GM19455 (cell line): ENCODE measurements around the gene MRPL40.
A peak's percentile ranks its signal among the peaks of the same experiment; 100 is the strongest.

Experiments
- ATAC-seq: cut with Tn5 transposase; IDR thresholded peaks from one replicate; pipeline ENCODE4 v1.9.1; 2021; ENCODE audit not compliant: unreplicated experiment

Gene MRPL40

DNA sequence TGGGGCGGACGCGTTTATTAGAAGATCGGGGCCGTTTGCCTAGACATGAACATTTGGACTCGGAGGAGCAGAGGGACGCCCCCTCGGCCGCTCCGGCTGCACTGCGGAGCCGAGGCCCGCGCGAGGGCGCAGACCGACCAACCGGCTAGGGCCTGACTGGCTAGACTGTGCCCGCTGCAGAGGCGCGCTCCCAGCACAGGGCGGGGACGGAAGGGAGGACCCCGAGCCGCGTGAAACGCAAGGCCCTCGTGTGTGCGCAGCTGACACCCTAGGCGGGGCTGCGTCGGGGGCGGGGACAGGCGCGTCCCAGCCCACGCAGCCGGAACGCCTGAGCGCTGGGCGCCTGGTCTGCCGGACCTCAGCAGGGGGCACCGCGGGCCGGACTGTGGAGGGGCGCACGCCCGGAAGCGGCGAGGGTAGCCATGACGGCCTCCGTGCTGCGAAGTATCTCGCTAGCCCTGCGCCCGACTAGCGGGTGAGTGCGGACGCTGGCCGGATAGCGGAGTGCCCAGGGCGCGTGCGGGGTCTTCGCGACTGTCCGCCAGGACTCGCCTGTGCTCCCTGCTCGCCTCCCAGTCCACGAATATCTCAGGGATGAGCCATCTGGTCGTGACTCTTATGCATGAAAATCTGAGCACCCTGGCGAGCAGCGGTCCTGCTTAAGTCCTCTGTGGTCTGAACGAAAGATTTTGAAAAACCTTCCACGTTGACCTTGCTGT, at the start of gene MRPL40:
MRPL40 (plus strand) TSS at position 413 of the 719 bp plus-strand sequence; CDS start at position 423, 10 bp downstream.
- ATAC-seq: peak; percentile 75

DNA sequence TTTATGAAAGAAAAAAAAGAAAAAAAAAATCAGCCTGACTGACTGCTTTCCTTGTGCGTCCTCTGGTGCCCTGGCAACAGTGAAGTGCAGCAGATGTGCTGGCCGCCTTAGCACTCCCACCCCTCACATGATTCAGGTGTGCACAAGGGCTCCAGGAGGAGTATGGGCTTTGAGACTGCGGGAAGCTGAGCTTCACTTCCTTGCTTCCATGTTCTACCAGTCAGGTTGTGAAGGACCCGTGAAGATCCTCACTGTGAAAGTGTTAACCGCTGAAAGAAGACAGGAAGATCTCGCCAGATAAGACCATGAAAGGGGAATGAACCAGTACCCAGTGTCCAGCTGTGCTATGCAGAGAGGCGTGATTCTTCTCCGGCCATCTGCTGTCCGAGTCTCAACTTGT, 49.1 kb upstream of the MRPL40 start:
- ATAC-seq: no peak

DNA sequence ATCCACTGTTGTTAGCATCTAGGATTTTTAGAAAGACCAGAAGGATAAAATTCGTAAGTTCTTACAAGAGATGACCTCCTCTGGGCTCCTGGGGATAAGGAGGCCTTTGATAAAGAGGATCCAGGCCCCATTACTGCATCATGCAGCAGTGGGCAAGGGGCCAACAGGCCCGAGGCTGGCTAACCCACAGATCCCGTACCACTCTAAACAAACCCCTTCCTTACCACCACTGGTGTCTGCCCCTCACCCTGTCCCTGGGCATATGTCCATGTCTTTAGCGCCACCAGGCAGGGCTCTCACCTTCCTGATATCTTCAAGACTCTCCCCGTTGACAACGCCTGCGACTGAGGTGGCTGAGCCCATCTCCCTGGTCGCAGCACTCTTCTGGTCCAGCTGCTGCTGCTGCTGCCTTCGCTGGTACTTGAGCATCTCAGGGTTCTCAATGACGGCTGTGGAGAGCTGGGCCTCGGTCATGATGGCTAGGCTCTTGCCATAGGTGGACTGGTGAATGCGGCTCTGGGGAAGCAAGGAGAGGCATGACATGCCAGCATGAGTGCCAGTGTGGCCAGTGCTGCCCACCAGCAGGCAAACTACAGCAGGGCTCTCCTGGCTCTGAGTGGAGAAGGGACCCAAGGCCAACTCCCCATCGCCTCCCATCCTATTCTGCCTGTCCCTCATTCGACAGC, 47.0 kb upstream of the MRPL40 start:
- no peak for ATAC-seq

DNA sequence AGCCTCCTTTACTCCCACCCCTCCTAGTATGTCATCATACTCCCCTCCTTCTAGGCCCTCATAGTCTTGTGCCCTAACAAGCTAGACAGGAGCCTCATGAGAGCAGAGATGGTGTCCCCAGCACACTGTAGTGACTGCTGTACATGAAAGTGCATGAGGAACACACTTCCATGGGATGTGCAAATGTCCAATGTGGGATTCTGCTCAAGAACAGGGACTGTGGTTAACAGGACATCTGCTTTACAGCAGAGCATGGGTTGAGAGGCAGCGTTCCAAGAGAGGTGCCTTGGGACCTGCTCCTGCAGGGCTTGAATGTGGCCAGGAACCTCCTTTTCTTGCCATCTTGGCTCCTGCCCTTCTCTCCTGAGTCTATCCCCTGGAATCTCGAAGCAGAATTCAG, 46.1 kb upstream of the MRPL40 start:
- ATAC-seq: no peak

DNA sequence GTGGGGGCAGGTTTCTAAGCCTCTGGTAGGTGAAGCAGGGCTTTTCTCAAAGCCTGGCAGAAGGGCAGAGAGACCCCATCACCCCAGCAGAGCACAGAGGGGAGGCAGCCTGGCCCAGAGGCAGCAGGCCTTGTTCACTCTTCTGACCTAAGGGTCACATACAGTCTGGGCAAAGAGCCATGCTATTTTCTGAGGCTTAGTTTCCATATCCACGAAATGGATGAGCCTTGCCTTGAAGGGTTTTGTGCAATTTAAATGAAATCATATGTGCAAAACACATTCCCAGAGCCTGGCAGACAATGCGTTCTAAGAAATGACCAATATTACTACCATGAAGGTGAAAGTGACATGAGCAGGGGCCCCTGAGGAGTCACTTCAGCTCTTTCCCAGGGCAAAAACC, 45.3 kb upstream of the MRPL40 start:
- ATAC-seq: no peak

- no peak for ATAC-seq
Observed at GRCh38 chr22:19387575-19387974, 44.8 kb upstream of the MRPL40 start.

- no peak for ATAC-seq
Observed at GRCh38 chr22:19393704-19394103, 38.6 kb upstream of the MRPL40 start.

- no peak for ATAC-seq
Observed at GRCh38 chr22:19394274-19395050, 37.9 kb upstream of the MRPL40 start.

GRCh38 chr22:19395276-19395675, 37.1 kb upstream of the MRPL40 start:
- no peak for ATAC-seq

DNA sequence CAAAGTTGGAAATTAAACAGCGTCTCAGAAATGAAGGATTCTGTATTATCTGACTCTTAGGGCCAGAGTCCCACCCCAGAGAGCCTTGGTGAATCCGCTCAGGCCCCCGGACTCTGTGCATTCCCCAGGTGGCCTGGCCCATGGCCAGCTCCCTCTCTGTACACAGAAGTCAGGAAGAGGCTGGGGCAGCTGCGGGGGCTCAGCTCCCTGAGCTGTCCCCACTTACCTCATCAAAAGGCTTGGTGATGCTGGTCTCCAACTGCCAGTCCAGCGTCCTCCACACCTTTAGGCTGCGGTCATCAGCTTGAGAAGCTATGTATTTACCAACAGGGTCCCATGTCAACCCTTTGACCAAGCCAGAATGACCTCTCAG, 35.8 kb upstream of the MRPL40 start:
- no peak for ATAC-seq

DNA sequence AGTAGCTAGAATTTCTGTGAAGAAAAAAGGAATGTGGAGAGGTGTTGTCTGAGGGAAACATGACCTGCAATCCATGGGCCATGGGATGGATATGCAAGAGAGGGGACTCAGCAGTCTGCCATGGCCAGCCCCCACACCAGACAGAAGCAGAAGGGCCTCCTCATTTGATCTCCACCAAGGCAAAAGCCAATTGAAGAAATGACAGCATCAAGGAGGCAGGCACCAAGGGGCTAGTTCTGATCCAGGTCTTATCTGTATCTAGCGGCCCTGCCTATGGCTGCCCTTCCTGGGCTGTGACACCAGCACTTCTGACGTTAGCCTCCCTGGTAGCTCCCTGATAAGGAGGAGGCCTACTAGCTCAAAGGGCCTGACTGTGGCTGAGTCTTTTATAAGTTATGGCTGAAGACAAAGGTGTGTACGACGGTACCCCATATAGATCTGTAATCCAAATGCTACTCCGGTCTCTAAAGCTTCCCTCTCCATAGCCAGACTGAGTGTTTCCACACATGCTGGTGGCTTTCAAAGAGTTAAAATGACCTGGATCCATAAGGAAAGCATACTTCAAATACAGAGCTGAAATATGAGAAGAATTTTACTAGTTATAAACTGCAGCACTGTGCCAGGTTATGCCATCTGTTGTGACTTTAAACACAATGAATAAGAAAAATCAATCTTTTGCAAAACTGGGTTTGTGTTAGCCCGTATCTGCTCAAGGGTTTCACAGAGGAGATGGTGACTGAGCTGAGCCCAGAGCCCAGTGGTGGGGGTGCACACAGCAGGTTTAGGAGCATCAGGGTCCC, 35.2 kb upstream of the MRPL40 start:
- no peak for ATAC-seq

- no peak for ATAC-seq
Observed at GRCh38 chr22:19397734-19398104, 34.6 kb upstream of the MRPL40 start.

DNA sequence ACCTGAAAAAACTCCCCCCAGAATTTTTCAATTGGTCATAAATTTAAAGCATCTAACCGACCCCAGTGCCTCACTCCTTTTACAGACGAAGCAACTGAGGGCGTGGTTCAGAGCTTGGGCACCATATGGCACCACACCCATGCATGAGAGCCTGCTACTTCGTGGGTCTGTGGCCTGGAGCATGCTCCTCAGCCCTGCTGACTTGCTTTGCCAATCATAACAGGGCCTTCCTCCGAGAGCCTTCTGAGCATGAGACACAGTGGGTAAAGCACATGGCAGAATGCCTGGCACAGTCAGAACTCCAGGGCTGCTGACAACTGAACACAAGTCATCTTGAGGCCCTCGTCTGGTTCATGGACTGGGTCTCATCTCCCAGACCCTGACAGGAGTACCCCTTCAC, 34.1 kb upstream of the MRPL40 start:
- ATAC-seq: no peak

- ATAC-seq: no peak
Observed at GRCh38 chr22:19398652-19399051, 33.7 kb upstream of the MRPL40 start.

- no peak for ATAC-seq
Observed at GRCh38 chr22:19400881-19401280, 31.5 kb upstream of the MRPL40 start.

- no peak for ATAC-seq
Observed at GRCh38 chr22:19401483-19401882, 30.9 kb upstream of the MRPL40 start.

DNA sequence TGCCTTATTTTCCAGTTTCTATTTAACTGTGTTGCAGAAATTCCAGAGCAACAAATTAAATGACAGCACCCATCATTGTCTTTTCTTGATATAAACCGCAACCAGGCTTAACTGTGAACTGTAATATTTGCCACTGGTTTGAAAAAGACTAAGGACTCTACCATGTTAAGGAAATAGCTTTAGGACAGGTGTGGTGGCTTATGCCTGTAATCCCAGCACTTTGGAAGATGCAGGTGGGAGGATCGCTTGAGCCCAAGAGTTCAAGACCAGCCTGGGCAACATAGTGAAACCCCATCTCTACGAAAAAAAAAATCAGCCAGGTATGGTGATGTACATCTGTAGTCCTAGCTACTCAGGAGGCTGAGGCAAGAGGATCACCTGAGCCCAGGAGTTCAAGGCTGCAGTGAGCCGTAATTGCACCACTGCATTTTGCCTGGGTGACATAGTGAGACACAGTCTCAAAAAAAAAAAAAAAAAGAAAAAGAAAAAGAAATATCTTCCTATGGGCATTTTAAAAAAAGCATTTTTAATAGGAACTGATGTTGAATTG, 29.6 kb upstream of the MRPL40 start:
- ATAC-seq: no peak

DNA sequence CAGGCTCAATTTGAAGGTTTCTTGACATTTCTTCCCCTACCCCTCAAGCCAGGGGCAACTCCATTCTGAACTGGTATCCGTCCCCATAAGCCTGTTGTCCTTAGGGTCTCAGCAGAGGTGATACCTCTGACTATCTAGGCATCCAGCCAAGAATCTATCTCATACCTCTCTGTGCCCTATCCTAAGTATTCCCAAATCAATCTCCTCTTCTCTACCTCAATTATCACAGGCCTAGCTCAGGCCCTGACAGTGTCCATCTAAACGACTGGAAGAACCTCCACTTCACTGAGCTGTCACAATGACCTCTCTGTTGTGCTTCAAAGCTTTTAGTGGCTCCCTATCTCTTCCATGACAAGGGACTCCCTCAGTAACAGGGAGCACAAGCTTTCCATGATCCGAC, 27.7 kb upstream of the MRPL40 start:
- no peak for ATAC-seq

GRCh38 chr22:19405133-19405532, 27.2 kb upstream of the MRPL40 start:
- no peak for ATAC-seq

DNA sequence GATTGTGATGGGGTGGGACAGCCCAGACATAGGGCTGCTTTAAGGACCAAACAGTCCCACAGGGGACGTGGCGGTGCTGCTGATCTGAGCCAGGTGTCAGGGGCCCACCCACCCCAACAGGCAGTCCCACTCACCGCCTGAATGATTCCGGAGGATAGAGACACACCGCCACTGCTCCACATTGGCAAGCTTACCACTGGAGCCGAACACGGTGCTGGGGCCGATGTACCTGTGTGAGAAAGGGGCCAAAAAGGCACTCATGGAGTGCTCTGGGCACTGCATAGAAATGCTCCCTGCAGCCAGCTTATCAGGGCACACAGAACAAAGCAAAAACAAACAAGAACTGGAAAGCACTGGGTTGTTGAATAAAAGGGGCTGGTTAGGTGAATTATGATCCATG, 26.7 kb upstream of the MRPL40 start:
- ATAC-seq: no peak

DNA sequence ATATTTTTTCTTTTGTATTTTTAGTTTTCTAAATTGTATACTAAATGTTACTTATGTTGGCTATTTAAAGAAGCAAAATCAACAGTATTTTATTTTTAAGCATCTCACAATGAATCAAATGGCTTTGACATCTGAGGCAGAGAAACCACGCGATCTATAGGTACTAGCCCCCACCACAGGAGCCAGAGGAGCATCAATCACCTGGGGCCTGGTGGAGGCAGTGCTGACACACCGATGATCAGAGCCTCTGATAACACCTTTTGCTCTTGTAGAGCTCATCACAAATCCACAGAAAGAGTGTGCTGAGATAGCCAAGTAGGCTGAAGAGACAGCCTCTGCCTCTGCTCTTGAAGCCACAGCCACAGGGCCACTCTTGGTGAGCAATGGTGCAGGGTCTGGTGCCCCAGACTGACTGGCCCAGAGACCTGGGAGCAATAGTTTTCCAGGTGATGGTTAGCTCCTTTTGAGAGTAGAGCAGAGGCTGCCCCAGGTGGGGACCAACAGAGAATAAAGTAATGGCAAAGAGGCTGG, 26.0 kb upstream of the MRPL40 start:
- ATAC-seq: no peak
